HEK293T (cell line): ENCODE measurements around the gene CAMK2G.

Experiments
- BHLHE40 ChIP-seq: fragments of 450-650 bp; IDR thresholded peaks from 2 replicates; pipeline ENCODE4 v1.6.1; 2016; ENCODE audit warnings: mild to moderate bottlenecking, moderate library complexity, borderline replicate concordance
- ELF4 ChIP-seq: fragments of 450-650 bp; IDR thresholded peaks from 2 replicates; pipeline ENCODE4 v1.6.1; 2017; ENCODE audit warnings: antibody characterized with exemption
- L3MBTL2 ChIP-seq: fragments of 450-650 bp; conservative IDR thresholded peaks from 2 replicates; pipeline ENCODE4 v1.6.1; 2016; ENCODE audit warnings: mild to moderate bottlenecking
- NFRKB ChIP-seq: fragments of 450-650 bp; IDR thresholded peaks from 2 replicates; pipeline ENCODE4 v1.6.1; 2016; ENCODE audit warnings: mild to moderate bottlenecking, moderate library complexity
- TF ChIP-seq, protein P1 (sequence below): fragments of 450-650 bp; IDR thresholded peaks from 2 replicates; pipeline ENCODE4 v1.6.1; 2016

DNA sequence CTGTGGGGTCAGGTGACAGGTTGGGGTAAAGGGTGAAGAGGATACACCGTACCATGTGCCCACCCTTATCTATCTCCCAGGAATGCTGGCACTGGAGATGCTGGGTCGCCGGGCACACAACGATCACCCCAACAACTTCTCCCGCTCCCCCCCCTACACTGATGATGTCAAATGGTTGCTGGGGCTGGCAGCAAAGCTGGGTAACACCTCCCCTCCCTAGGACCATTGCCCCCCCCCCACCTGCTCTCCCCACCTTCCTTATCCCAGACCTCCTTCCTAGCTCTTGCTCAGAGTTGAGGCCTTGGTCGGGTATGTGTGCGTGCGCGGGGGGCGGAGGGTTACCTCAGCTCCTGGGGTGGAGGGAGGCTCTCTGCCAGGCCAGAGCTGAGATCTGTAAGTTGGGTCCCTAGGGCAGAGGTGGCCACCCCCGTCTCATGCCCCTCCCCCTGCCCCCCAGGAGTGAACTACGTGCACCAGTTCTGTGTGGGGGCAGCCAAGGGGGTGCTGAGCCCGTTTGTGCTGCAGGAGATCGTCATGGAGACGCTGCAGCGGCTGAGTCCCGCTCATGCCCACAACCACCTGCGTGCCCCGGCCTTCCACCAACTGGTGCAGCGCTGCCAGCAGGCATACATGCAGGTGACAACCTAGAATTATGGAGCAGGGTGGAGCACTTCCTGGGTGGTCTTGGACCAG lies 73.6 kb downstream of the CAMK2G start:
- TF ChIP-seq ELF4 (no peak), NFRKB (no peak), L3MBTL2 (no peak), BHLHE40 (no peak)
- TF ChIP-seq, protein P1, sequence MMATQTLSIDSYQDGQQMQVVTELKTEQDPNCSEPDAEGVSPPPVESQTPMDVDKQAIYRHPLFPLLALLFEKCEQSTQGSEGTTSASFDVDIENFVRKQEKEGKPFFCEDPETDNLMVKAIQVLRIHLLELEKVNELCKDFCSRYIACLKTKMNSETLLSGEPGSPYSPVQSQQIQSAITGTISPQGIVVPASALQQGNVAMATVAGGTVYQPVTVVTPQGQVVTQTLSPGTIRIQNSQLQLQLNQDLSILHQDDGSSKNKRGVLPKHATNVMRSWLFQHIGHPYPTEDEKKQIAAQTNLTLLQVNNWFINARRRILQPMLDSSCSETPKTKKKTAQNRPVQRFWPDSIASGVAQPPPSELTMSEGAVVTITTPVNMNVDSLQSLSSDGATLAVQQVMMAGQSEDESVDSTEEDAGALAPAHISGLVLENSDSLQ: no peak
